Choroid plexus epithelial cell (primary cell): ENCODE results near the gene CIDEC.

Experiments used
- DNase-seq: peaks from one replicate; pipeline ENCODE4 v3.0.0-alpha.2; 2010; ENCODE audit warnings: low read depth
- H3K4me3 ChIP-seq: 2 replicates; pipeline ENCODE4 v1.5.1; 2011; ENCODE audit warnings: low read depth, mild to moderate bottlenecking, control low read depth, low read length, moderate library complexity
- TF ChIP-seq, protein P1 (sequence below): conservative IDR thresholded peaks from 2 replicates; pipeline ENCODE4 v1.5.1; 2011; ENCODE audit warnings: low read depth, mild to moderate bottlenecking, control low read depth, inconsistent platforms, low read length, moderate library complexity

Gene CIDEC

DNA sequence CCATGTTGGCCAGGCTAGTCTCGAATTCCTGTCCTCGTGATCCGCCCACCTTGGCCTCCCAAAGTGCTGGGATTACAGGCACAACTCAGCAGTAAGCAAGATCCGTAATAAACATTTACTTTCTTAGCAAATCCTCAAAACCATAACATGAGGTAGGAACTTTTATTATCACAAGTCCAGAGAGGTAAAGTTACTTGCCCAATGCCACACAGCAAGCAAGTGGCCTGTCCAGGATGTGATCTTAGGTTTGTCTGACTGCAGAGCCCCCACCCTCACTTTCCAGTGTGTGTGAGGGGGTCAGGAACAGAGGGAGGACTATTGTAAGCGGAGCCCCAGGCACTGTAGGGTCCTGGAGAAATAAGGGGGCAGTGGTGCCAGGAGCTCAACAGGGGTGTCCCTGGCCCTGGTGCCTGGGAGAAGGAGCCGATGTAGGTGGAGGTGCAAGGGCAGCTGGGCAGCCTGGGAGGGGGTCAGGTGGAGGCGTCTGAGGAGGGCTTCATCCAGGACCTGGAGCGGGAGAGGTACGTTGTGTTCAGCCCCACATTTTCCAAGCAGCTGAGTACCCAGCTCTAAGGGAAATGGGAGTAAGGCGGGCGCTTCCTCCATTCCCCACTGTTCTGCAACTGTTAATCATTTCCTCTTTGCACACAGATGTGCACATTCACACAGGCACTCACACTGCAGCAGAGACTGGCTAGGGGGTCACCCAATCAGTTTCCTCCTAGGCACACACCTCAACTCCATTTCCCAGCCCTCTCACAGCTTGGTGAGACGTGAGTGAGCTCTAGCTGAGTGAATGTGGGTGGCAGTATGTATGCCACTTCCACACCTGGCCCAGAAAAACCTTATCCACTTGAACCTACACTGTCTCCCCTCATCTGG is 42.1 kb downstream of the CIDEC start:
- TF ChIP-seq, protein P1, sequence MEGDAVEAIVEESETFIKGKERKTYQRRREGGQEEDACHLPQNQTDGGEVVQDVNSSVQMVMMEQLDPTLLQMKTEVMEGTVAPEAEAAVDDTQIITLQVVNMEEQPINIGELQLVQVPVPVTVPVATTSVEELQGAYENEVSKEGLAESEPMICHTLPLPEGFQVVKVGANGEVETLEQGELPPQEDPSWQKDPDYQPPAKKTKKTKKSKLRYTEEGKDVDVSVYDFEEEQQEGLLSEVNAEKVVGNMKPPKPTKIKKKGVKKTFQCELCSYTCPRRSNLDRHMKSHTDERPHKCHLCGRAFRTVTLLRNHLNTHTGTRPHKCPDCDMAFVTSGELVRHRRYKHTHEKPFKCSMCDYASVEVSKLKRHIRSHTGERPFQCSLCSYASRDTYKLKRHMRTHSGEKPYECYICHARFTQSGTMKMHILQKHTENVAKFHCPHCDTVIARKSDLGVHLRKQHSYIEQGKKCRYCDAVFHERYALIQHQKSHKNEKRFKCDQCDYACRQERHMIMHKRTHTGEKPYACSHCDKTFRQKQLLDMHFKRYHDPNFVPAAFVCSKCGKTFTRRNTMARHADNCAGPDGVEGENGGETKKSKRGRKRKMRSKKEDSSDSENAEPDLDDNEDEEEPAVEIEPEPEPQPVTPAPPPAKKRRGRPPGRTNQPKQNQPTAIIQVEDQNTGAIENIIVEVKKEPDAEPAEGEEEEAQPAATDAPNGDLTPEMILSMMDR = no peak
- DNase-seq = no peak

DNA sequence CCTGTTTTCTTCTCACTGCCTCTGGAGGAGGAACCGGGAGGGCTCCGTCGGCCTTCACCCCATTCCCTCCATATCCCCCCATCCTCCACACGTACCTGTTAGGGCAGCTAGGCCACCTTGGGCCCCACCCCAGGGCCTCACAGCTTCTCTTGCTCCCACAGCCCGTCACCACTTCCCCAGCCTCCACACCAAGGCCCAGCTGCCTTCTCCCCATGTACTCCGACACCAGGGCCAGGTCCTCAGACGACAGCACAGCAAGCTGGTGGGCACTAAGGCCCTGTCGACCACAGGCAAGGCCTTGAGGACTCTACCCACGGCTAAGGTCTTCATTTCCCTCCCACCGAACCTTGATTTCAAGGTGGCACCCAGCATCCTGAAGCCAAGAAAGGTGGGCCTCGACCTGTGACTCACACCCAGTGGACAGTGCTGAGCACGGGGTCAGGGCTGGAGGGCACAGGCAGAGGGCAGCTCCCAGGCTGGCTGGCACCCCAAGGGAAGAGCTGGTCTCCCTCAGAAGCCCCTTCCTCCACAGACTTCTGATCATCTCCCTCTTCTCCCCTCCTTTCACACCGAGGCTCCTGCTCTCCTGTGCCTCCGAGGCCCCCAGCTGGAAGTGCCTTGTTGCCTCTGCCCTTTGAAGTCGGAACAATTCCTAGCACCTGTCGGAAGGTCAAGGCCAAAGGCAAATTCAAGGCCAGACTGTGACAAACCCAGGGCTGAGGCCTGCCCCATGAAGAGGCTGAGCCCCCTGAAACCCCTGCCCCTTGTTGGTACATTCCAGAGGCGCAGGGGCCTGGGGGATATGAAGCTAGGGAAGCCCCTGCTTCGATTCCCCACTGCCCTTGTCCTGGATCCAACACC is 45.3 kb downstream of the CIDEC start:
- H3K4me3 ChIP-seq = no peak overlapping the region
- no peak for DNase-seq
- TF ChIP-seq, protein P1 = no peak

More for the DNA sequence above, 42.1 kb downstream of the CIDEC start:
- H3K4me3 ChIP-seq = no peak overlapping the region

DNA sequence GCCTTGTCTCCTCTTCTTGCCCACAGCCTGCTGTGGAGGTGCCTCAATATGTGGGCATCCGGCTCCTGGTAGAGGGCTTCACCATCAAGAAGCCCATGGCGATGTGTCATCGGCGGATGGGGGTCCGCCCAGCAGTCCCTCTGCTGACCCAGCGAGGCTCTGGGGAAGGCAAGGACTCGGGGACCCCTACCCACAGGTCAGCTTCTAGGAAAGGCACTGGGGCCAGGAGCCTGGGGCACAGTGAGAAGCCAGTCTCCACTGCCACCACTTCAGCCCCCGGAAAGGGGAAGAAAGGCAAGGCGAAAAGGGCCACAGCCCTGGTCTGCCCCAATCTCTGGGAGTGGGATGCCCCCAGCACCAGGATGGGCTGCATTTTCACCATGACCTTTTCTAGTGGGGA is 47.0 kb downstream of the CIDEC start:
- DNase-seq = no peak
- no peak overlapping the region for H3K4me3 ChIP-seq
- TF ChIP-seq, protein P1 = no peak

DNA sequence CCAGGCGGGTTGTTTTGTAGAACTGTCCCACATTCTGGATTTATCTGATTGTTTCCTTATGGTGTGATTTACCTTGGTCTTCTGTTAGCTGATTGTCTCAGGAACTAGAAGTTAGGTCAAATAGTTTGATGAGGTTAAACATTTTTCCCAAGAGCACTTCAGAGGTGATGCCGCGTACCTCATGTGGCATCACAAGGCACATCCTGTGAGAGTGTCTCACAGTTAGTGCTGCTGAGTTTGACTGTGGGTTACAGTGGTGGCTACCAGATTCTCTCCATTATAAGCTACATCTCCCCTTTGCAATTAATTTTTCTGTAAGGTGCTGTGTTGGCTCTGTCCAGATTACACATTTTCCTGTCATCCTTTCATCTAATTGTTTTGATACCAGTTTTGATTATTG is 48.8 kb downstream of the CIDEC start:
- TF ChIP-seq, protein P1 = no peak
- DNase-seq = no peak

DNA sequence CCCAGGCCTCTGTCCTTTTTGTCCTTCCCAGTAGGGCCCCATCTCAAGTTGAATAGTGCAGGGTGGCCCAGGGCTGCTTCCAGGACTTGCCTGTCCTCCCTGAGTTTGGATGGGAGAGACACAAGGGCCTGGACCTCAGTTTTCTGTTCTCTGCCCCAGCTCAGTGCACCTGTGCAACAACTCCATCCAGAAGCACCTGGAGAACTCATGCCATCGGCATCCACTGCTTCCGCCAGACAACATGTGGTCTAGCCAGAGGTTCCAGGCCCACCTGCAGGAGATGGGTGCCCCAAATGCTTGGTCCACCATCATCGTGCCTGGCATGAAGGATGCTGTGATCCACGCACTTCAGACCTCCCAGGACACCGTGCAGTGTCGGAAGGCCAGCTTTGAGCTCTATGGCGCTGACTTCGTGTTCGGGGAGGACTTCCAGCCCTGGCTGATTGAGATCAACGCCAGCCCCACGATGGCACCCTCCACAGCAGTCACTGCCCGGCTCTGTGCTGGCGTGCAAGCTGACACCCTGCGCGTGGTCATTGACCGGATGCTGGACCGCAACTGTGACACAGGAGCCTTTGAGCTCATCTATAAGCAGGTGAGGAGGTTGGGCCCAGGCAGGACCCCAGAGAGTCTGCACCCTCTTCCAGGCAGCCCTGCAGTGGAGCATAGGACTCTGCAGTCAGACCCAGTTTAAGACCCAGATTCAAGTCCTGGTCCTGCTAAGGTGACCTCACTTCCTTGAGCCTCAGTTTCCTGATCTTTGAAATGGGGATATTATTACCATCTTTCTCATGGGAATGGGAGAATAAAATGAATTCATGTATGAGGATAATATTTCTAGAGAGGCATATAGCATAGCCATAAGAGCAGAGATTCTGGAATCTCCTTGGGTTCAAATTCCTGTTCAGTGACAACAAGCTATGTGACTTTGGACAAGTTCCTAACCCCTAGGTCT is 51.0 kb downstream of the CIDEC start:
- TF ChIP-seq, protein P1 = no peak
- no peak overlapping the region for H3K4me3 ChIP-seq
- DNase-seq = no peak

More for the DNA sequence above, 48.8 kb downstream of the CIDEC start:
- no peak overlapping the region for H3K4me3 ChIP-seq

DNA sequence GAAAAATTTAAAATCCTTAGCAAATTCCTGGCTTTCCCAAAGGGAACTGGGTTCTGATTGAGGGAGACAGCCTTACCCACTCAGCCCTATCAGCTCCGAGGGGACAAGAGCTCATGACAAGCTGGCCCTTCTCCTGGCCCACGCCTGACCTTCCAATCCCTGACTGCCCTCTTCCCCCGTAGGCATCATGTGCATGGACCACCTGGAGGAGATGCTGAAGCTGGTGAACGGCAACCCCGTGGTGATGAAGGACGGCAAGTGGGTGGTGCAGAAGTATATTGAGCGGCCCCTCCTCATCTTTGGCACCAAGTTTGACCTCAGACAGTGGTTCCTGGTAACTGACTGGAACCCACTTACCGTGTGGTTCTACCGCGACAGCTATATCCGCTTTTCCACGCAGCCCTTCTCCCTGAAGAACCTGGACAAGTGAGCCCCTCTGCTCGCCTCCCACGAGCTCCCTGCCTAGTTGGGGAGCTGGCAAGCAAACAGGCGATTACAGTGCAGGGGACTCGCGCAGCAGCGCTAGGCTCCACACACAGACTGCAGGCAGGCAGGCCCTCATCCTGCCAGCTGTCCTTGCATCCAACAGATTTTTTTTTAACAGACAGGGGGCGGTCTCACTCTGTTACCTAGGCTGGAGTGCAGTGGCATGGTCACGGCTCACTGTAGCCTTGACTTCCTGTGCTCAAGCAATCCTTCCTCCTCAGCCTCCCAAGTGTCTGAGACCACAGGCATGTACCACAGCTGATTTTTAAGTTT is 53.1 kb downstream of the CIDEC start:
- peak; percentile 37 for DNase-seq
- no peak overlapping the region for H3K4me3 ChIP-seq
- TF ChIP-seq, protein P1 = peak; percentile 49
